Dedifferentiated amniotic fluid mesenchymal stem cell (primary cell): ENCODE results near the gene CD300LF.

Experiments used
- DNase-seq: peaks from one replicate; pipeline ENCODE4 v3.0.0-alpha.2; 2016; ENCODE audit errors: extremely low spot score

The CD300LF gene

DNA sequence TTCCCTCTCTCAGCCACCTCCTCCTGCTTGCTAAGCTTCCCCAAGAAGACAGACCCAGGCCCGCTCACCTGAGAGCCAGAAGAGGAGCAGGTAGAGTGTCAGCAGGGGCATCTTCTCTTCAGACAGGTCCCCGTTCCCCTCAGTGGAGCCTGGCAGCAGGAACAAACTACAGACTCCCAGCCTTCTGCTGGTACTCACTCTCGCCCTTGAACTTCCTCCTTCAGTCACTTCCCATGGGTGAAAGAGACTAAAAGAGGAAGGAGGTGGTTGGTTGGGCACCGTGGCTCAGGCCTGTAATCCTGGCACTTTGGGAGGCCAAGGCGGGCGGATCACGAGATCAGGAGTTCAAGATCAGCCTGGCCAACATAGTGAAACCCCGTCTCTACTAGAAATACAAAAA is at the start of gene CD300LF:
TSS of gene CD300LF (minus strand) at position 168 of the 400 bp plus-strand sequence. CDS start at position 111, 57 bp downstream.
- DNase-seq, result no peak

DNA sequence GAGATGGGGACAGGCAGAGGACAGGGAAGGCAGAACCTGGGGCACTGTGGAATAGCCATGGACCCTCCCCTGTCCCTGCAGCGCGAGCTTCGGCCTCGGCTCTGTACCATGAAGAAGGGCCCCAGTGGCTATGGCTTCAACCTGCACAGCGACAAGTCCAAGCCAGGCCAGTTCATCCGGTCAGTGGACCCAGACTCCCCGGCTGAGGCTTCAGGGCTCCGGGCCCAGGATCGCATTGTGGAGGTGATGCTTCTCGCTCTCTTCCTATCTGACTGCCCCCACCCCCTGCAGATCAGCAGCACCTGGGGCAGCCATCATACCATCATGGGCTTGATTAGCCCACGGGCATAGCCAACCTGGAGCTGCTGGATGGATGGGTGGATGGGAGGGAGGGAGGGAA is 49.2 kb upstream of the CD300LF start:
- no peak for DNase-seq

GRCh38 chr17:74761419-74761818 is 48.7 kb upstream of the CD300LF start:
- no peak for DNase-seq

- DNase-seq, result no peak
These were observed 47.8 kb upstream of the CD300LF start for GRCh38 chr17:74760404-74761105.

GRCh38 chr17:74759941-74760340 is 47.2 kb upstream of the CD300LF start:
- DNase-seq, result no peak

- DNase-seq, result no peak
These were observed 46.6 kb upstream of the CD300LF start for GRCh38 chr17:74759243-74759801.

DNA sequence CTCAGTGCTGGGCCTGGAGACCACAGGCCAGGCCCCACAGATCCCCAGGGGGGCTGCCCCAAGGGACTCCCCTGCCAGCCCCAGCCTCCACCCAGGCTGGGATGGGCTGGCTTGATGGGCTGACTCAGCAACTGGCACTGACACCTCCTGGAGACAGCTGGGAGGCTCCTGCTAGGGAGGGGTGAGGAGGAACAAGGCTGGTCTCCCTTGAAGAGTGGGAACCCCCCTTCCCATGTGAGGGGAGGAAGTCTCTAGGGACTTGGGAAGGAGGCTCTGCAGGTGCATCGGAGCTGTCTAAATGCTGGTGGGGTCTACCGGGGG is 46.1 kb upstream of the CD300LF start:
- no peak for DNase-seq

DNA sequence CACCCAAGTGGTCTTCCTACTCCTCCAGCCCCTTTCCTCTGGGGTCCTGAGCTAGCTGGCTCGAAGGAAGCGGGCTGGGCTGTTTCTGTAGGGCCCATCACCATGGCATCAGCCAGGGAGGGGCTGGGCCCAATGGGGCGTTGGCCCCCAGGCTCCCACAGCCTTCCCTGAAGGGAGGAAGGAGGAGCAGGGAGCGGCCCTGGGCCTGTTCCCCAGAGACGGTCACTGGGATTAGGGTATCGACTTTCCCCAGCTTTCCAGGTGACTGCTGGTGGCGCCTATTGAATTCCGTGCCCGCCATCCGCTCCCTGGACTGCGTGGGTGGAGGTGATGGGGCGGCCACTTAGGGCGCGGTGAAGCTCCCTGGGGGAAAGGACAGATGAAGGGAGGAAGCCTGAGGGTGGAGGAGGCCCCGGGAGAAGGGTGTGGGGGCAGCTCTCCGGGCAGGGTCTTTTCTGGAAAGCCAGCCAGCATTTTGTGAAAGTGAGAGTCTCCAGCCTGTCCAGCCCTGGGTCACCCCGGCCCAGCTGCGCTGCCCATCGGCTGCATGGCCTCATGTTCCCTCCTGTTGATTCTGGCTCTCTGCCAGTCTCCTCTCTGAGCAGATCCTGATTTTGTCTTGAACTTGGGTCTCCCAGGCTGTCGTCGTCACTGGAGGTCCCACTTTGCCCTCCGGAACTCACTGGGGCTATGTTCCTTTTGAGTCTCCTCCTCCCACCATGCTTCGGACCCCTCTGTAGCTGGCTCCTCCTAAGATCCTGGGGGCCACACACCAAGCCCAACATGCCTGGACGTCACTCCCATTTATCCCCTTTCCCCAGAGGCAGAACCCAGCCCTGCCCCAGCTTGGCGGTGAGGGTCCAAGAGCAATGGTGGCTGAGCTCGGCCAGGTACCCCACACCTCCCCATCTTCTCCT is 45.5 kb upstream of the CD300LF start:
- DNase-seq, result no peak

DNA sequence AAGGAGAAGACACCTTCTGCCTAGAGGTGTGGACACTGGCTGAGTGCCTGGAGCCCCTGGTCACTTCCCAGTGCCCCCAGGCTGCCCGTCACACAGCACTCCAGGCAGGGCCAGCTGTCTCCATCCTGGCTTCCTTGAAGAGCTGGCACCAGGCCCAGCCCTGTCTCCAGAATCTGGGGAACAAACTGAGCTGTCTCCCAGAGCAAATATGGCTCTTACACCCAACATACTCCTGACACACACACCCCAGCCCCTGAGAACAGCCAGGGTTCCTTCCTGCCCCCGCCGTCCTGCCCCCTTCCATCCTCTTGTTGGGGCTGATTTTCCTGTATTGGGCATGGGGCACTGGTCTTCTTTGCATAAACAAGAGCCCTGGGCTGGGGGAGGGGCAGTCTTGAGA is 44.8 kb upstream of the CD300LF start:
- DNase-seq, result no peak

DNA sequence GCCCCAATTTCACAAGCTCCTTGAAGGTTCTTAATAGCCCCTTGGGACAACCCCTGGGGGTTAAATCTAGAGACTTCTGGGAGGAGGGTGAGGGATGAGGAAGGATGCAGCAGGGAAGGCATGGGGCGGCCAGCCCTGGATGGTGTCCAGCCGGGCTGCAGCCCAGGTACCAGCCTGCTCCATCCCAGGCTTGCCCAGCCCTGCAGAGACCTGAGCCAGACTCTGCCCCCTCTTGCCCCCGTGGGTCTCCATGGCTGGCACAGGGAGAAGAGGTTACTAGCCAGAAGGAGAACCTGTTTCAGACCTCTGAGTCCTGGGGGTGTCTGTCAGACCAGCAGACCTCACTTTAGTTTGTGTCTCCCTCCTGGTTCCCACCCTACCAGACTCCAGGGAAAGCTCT is 44.2 kb upstream of the CD300LF start:
- DNase-seq, result no peak

GRCh38 chr17:74755533-74755932 is 42.8 kb upstream of the CD300LF start:
- no peak for DNase-seq

DNA sequence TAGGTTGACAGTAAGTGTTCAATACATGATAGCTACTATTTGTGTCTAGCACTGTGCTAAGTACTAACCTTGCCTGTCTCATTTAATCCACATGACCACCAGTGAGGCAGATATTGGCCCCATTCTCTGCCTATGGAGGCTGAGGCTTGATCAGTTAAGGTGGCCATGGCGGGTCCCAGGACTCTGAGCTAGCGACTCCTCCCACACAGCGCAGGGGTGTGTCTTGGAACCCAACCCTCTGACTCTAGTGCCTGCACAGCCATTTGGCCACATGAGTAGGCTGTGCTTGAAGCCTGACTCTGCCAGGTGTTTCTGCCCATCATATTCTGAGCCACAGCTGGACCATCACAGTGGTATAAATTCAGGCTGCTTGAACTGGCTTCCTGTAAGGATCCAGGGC is 42.1 kb upstream of the CD300LF start:
- no peak for DNase-seq

DNA sequence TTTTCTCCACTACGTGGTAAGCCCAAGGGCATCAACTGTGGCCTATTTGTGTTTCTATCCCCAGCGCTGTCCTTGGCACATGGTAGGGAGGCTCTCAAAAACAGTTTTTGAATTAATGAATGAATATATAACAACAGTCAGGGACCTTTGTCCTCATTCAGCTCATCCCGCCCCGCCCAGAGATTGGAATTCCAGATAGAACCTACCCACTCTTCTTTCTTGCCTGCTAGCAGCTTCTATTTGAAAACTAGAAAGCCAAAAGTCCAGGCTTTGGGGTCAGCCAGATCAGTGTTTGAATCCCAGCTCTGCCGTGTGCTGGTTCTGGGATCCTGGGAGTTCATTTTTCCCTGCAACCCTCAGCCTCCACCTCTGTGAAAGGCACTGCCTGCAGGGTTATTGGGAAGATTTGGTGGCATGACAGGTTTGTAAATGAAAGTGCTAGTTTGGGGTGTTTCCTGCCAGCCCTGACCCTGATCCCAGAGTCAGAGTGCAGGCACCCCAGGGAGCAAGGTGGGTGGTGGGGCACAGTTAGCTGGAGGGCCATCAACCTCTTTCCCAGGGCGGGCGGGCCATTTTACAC is 40.2 kb upstream of the CD300LF start:
- DNase-seq, result no peak

- no peak for DNase-seq
These were observed 39.7 kb upstream of the CD300LF start for GRCh38 chr17:74752415-74752814.

DNA sequence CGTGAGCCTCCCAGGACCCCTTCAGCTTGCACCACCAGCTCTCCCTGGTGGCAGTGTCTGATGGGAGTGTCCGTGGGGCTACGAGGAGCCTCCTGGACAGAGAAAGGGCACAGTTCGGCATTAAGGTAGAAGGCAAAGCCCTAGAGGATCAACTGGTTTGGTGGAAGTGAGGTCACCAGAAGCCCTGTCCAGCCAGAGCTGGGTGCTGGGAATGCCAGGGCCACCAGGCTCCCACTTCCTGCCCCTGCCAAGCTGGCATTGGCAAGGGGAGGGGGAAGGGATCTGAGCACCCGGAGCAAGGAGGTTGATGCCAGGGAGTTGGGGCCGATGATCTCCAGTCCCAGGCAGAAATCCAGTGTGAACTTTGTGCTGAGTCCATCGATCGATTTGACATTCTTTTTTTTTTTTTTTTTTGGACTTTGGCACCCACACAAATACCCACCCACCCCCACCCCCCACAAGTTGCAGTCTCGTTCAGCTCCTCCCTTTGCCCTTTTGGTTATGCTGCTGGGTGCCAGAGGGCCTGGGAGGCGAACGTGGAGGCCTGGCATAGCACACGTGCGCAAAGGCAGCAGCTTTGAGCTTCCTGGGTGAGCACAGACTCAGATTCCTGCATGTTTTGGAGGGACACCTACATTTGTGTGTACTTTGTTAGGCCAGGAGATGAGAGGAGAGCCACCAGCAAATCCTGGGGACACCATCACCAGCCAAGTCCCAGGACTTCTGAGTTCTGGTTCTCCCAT is 37.8 kb upstream of the CD300LF start:
- no peak for DNase-seq

GRCh38 chr17:74750039-74750326 is 37.3 kb upstream of the CD300LF start:
- DNase-seq, result no peak

- no peak for DNase-seq
These were observed 36.7 kb upstream of the CD300LF start for GRCh38 chr17:74749279-74750038.

DNA sequence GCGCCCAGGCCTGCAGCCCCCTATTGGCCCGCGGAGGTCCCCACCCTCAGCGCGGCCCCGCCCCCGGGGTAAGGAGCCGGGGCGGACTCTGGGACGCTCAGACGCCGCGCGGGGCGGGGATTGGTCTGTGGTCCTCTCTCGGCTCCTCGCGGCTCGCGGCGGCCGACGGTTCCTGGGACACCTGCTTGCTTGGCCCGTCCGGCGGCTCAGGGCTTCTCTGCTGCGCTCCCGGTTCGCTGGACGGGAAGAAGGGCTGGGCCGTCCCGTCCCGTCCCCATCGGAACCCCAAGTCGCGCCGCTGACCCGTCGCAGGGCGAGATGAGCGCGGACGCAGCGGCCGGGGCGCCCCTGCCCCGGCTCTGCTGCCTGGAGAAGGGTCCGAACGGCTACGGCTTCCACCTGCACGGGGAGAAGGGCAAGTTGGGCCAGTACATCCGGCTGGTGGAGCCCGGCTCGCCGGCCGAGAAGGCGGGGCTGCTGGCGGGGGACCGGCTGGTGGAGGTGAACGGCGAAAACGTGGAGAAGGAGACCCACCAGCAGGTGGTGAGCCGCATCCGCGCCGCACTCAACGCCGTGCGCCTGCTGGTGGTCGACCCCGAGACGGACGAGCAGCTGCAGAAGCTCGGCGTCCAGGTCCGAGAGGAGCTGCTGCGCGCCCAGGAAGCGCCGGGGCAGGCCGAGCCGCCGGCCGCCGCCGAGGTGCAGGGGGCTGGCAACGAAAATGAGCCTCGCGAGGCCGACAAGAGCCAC is 36.0 kb upstream of the CD300LF start, which contains the start of gene NHERF1:
TSS of gene NHERF1 (plus strand) at position 100 of the 750 bp plus-strand sequence. CDS start at position 319, 219 bp downstream.
- DNase-seq, result peak; percentile 81

DNA sequence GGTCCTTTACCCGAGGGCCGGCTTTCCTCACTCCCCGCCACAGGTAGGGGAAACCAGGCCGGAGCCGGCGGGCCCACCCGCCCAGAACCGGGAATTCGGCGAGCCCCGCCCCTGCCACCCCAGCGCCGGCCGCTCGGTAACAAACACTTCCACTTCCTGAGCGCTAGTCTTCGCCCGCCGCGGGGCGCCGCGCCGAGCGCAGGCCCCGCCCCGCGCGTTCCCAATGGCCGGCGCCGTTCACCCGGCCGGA is 35.5 kb upstream of the CD300LF start:
- DNase-seq, result no peak

- DNase-seq, result no peak
These were observed 34.2 kb upstream of the CD300LF start for GRCh38 chr17:74746922-74747321.

GRCh38 chr17:74746376-74746775 is 33.7 kb upstream of the CD300LF start:
- DNase-seq, result no peak
